Kidney capillary endothelial cell (primary cell): ENCODE data around the gene FBLN1.
"Not testable (repeated sequence)": the region's sequence is repeated elsewhere in the genome, so short reads cannot be mapped to it uniquely, and the experiment has no call there.

Source experiments
- DNase-seq: peaks from one replicate; pipeline ENCODE4 v3.0.0-alpha.2; 2018; ENCODE audit warnings: low spot score

FBLN1 gene

GRCh38 chr22:45502215-45503049 lies at the start of gene FBLN1:
Gene FBLN1 (plus strand): TSS chr22:45502883. CDS start chr22:45502986, 103 bp downstream.
- peak; percentile 12 for DNase-seq

DNA sequence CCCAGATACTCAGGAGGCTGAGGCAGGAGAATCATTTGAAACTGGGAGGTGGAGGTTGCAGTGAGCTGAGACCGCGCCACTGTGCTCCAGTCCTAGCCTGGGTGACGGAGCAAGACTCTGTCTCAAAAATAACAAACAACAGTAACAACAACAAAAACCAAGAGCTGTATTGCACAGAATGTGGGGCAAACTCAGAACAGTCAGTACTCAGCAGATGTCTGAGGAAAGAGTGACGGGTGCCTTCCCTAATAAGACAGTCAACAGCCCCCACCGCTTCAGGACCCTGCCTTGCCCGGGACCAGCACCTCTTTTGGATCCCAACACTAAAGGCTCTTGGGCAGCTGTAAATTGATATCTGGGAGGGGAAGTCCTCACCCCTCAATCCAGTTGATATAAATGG lies 48.9 kb upstream of the FBLN1 start:
- no peak for DNase-seq

- DNase-seq = no peak
Observed at GRCh38 chr22:45454275-45454674, 48.4 kb upstream of the FBLN1 start.

DNA sequence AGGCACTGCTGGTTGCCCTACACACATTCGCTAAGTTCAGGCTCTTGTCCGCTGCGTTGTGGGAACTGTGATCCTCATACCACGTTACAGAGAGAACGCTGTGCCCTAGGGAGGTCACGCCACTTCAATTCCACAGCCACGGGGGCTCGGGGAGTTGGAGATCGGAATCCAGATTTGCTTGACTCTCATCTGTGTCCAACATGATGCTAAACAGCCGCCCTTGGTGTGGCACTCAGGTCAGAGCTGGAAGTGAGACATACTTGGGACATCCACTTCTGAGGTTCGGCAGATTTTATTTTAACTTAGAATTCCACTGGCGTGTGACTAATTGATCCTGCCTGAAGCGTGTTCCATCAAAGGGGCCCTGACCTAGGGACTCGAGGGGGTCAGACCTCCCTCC lies 47.5 kb upstream of the FBLN1 start:
- DNase-seq = no peak

- DNase-seq = no peak
Observed at GRCh38 chr22:45455621-45456020, 47.1 kb upstream of the FBLN1 start.

GRCh38 chr22:45456811-45457210 lies 45.9 kb upstream of the FBLN1 start:
- DNase-seq = no peak

- DNase-seq = no peak
Observed at GRCh38 chr22:45458532-45458931, 44.2 kb upstream of the FBLN1 start.

DNA sequence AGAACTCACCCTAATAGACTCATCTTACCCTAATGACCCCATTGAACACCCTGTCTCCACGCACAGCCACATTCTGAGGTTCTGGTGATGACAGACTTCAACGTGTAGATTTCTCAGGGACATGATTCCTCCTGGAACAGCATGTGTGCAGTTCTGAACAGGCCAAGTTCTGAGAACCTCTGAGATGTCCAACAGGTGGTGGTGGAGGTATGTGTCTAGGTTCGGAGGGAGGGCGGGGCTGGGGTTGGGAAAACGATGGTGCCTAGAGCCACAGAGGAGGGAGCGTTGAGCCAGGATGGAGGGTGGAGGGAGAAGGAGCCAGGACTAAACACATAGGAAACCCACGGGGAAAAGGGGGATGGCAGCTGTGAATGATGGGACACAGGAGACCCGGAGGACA lies 43.4 kb upstream of the FBLN1 start:
- DNase-seq = no peak

- no peak for DNase-seq
Observed at GRCh38 chr22:45460288-45461109, 42.2 kb upstream of the FBLN1 start.

DNA sequence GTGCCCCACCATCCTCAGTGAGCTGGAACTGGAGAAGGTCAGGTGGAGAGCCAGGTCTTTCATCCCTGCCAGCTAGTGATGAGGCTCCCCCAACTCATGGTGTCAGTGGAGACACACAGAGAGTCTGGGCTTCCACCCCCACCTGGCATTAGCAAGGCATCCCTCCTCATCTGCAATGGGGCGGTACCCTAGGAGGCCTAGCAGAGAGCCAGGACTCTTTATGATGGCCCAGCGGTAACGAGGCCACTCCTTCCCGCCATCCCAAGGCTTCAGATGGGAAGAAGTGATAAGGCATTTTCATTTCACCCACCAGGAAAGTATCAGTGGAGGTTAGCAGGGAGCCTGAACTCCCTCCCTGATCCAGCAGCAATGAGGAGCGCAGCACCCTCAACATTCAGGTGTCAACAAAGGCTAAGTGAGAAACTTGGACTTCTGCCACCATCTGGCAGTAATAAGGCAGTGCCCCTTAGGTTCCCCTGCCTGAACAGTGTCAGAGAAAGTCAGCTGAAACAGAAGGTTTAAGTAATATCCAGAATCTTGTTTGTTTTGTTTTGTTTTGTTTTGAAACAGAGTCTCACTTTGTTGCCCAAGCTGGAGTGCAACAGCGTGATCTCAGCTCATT lies 40.5 kb upstream of the FBLN1 start:
- DNase-seq = no peak

DNA sequence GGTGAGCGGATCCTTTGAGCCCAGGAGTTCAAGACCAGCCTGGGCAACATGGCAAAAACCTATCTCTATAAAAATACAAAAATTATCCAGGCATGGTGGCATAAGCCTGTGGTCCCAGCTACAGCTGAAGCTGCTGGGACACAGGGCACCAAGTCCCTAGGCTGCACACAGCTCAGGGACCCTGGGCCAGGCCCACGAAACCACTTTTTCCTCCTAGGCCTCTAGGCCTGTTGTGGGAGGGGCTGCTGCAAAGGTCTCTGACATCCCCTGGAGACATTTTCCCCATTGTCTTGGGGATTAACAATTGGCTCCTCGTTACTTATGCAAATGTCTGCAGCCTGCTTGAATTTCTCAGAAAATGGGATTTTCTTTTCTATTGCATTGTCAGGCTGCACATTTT lies 39.0 kb upstream of the FBLN1 start:
- not testable (repeated sequence) for DNase-seq

GRCh38 chr22:45465633-45466032 lies 37.0 kb upstream of the FBLN1 start:
- no peak for DNase-seq

- no peak for DNase-seq
Observed at GRCh38 chr22:45468872-45469271, 33.8 kb upstream of the FBLN1 start.

GRCh38 chr22:45469281-45470073 lies 33.2 kb upstream of the FBLN1 start:
- no peak for DNase-seq

DNA sequence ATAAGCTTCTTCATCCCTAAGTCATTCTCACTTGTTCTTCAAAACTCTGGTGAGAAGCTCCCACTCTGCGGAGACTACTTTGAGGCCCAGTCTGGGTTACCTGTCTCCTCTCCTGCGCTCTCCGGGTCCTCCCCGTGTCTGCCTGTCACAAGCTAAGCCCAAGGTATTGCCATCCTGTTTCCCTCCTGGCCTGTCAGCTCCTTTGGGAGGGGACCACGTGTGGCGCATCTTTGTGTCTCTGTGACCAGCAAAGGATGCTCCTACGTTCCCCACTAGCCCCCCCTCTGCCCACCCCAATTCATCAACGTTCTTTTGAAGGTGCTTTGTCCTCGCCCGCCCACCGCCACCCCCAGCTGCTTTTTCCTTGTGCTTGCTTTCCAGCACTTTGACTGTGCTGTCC lies 31.8 kb upstream of the FBLN1 start:
- no peak for DNase-seq

- DNase-seq = peak; percentile 21
Observed at GRCh38 chr22:45472426-45472825, 30.3 kb upstream of the FBLN1 start.

GRCh38 chr22:45473626-45474237 lies 29.0 kb upstream of the FBLN1 start:
- DNase-seq = no peak

DNA sequence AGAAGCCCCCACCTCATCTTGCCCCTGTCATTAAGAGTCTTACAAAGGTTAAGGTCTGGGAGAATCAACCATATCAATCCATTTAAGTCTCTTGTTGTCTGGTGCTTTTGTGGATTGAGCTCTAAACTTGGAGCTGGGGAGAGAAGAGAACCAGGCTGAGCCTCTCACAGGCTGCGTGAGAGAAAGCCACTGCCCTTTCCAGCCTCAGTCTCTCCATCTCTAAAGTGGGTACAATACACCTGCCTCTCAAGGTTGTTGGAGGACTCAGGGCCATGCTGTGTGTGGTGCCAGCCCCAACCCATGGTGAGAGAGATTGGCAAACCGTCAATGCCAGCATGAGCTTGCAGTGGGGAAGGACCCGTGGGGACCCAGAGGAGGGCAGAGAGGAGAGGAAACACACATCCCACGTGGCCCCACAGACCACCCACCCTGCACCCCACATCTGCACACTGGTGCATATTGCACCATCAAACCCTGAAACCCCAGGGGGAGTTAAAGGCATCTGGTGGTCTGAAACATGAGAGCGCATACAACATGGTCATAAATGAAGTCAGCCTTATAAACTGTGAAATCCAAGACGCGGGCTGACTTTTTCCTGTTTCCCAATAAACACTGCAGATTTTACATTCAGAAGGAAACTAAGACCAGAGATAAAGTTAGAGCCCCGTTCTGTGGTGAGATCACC lies 27.5 kb upstream of the FBLN1 start:
- DNase-seq = no peak

GRCh38 chr22:45475851-45476514 lies 26.7 kb upstream of the FBLN1 start:
- no peak for DNase-seq

DNA sequence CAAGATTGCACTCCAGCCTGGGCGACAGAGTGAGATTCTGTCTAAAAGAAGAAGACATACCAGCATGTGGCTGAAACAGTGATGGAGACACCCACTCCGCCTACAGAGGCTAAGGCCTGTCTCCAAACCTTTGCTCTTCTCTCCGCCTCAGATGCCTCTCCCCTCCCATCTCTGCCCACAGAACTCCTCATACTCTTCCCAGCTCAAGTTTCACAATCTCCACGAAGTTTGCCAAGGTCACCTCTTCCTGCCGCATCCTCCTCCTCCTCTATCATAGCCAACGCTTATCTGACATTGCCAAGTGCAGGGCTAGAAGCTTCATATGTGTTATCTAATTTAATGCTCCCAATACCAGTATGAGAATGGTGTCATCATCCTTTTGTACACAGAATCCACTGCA lies 25.9 kb upstream of the FBLN1 start:
- DNase-seq = no peak
